Suprapubic skin (tissue), 3 donors: ENCODE measurements around the gene CCT7.

ENCODE experiments used
- POLR2A ChIP-seq, 2 donors: fragments of 450-650 bp; IDR thresholded peaks; one replicate each; pipeline ENCODE4 v1.6.1; 2017; ENCODE audit warnings: antibody characterized with exemption in 2 of 2, mild to moderate bottlenecking in 2 of 2, moderate library complexity in 2 of 2
- TF ChIP-seq, protein P1 (sequence below), 2 donors: fragments of 200-600 bp in 1 of 2; fragments of 450-650 bp in 1 of 2; sonication (generic) in 1 of 2; IDR thresholded peaks; one replicate each; pipeline ENCODE4 v1.5.1; 2016 to 2019; ENCODE audit warnings: antibody characterized with exemption in 2 of 2, mild to moderate bottlenecking in 1 of 2, moderate library complexity in 1 of 2

DNA sequence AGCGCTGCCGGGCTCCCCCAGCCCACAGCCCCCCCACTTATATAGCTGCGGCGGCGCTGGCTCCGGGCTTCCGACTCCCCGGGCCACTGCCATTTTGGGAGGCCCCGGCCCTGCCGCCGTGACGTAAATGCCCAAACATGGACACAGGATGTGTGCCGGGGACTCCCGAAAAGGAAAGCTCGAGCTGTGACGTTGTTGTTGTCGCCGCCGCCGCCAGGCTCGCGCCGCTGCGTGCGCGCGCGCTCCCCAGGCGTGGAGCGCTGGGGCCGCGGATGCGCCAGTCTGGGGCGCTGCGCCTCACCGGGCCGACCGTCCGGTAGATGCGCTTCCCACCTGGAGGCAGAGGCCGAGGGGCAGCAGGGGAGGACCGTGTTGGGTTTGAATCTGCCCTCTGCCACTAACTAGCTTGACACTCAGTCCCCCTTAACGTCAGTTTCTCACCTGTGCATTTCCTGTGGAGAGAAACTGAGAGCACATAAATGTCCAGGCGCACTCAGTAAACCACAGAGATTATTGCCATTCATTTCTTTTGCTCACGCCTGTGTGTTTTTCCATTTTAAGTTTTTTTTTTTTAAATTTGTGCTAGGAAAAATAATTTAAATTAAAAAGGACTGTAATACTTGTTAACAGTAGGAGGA is 59.5 kb downstream of the CCT7 start, which contains the start of gene EGR4:
- TF ChIP-seq, protein P1, sequence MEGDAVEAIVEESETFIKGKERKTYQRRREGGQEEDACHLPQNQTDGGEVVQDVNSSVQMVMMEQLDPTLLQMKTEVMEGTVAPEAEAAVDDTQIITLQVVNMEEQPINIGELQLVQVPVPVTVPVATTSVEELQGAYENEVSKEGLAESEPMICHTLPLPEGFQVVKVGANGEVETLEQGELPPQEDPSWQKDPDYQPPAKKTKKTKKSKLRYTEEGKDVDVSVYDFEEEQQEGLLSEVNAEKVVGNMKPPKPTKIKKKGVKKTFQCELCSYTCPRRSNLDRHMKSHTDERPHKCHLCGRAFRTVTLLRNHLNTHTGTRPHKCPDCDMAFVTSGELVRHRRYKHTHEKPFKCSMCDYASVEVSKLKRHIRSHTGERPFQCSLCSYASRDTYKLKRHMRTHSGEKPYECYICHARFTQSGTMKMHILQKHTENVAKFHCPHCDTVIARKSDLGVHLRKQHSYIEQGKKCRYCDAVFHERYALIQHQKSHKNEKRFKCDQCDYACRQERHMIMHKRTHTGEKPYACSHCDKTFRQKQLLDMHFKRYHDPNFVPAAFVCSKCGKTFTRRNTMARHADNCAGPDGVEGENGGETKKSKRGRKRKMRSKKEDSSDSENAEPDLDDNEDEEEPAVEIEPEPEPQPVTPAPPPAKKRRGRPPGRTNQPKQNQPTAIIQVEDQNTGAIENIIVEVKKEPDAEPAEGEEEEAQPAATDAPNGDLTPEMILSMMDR (IDR thresholded peaks at IDR 0.05), result no peak
- no peak for TF ChIP-seq POLR2A (IDR thresholded peaks at IDR 0.05)
